ENCODE results near the gene STAU1.
"Not testable (repeated sequence)": the region's sequence is repeated elsewhere in the genome, so short reads cannot be mapped to it uniquely, and the experiment has no call there.

Gene STAU1

GRCh38 chr20:49219924-49220831 lies 32.0 kb upstream of the STAU1 start:
- DNase-seq (ENCODE audit: extremely low read depth, insufficient read length), result no peak

GRCh38 chr20:49219091-49219923 lies 31.2 kb upstream of the STAU1 start, which contains the start of gene DDX27:
Gene DDX27, plus strand, starts transcription at chr20:49219416. Its CDS starts 33 bp downstream, at chr20:49219449.
- peaks cover 10% of the 10 kb centered on the region for H3K36me3 ChIP-seq (ENCODE audit: control insufficient read depth, insufficient read depth, low read length)
- no peak for TF ChIP-seq CTCF (IDR thresholded peaks at IDR 0.05; ENCODE audit: insufficient read depth, low read length, poor library complexity, severe bottlenecking)
- peak; percentile 97 for DNase-seq (ENCODE audit: extremely low read depth, insufficient read length)
- H3K4me3 ChIP-seq (replicated peaks; ENCODE audit: low read depth, low read length), result peak within 1 kb of the TSS; percentile 96
- no peaks in the 10 kb centered on the region for H3K27me3 ChIP-seq (replicated peaks; ENCODE audit: control insufficient read depth, insufficient read depth, low read length)

More at GRCh38 chr20:49219924-49220831, 32.0 kb upstream of the STAU1 start:
- H3K27me3 ChIP-seq (replicated peaks; ENCODE audit: control insufficient read depth, insufficient read depth, low read length), result no peaks in the 10 kb centered on the region
- peaks cover 17% of the 10 kb centered on the region for H3K36me3 ChIP-seq (ENCODE audit: control insufficient read depth, insufficient read depth, low read length)
- peak overlapping the region; percentile 96 for H3K4me3 ChIP-seq (replicated peaks; ENCODE audit: low read depth, low read length)
- TF ChIP-seq CTCF (IDR thresholded peaks at IDR 0.05; ENCODE audit: insufficient read depth, low read length, poor library complexity, severe bottlenecking), result no peak

- DNase-seq (ENCODE audit: extremely low read depth, insufficient read length); H3K27me3 ChIP-seq (replicated peaks; ENCODE audit: control insufficient read depth, insufficient read depth, low read length); H3K4me3 ChIP-seq (replicated peaks; ENCODE audit: low read depth, low read length); H3K36me3 ChIP-seq (ENCODE audit: control insufficient read depth, insufficient read depth, low read length): not testable (repeated sequence)
These were observed 30.6 kb upstream of the STAU1 start for GRCh38 chr20:49218739-49219090.

- peaks cover 1% of the 10 kb centered on the region for H3K36me3 ChIP-seq (ENCODE audit: control insufficient read depth, insufficient read depth, low read length)
- peak; percentile 38 for DNase-seq (ENCODE audit: extremely low read depth, insufficient read length)
- H3K27me3 ChIP-seq (replicated peaks; ENCODE audit: control insufficient read depth, insufficient read depth, low read length), result no peaks in the 10 kb centered on the region
- H3K4me3 ChIP-seq (replicated peaks; ENCODE audit: low read depth, low read length), result no peak overlapping the region
- TF ChIP-seq CTCF (IDR thresholded peaks at IDR 0.05; ENCODE audit: insufficient read depth, low read length, poor library complexity, severe bottlenecking), result peak; percentile 86
These were observed 29.0 kb upstream of the STAU1 start for GRCh38 chr20:49216991-49217578.

- no peak overlapping the region for H3K4me3 ChIP-seq (replicated peaks; ENCODE audit: low read depth, low read length)
- H3K27me3 ChIP-seq (replicated peaks; ENCODE audit: control insufficient read depth, insufficient read depth, low read length), result no peaks in the 10 kb centered on the region
- no peaks in the 10 kb centered on the region for H3K36me3 ChIP-seq (ENCODE audit: control insufficient read depth, insufficient read depth, low read length)
- no peak for DNase-seq (ENCODE audit: extremely low read depth, insufficient read length)
- no peak for TF ChIP-seq CTCF (IDR thresholded peaks at IDR 0.05; ENCODE audit: insufficient read depth, low read length, poor library complexity, severe bottlenecking)
These were observed 27.1 kb upstream of the STAU1 start for GRCh38 chr20:49215232-49215631.

All from GM06990 (cell line).